IPS DF 4.7 (cell line): ENCODE measurements around the gene PHYHD1.

Source experiments
- DNase-seq: peaks from one replicate; pipeline ENCODE4 v3.0.0-alpha.2; 2013; ENCODE audit warnings: low spot score; ENCODE audit errors: extremely low read depth

The PHYHD1 gene

GRCh38 chr9:128901379-128901778 is 19.4 kb upstream of the PHYHD1 start:
- no peak for DNase-seq

GRCh38 chr9:128901822-128902221 is 19.0 kb upstream of the PHYHD1 start:
- DNase-seq = no peak

DNA sequence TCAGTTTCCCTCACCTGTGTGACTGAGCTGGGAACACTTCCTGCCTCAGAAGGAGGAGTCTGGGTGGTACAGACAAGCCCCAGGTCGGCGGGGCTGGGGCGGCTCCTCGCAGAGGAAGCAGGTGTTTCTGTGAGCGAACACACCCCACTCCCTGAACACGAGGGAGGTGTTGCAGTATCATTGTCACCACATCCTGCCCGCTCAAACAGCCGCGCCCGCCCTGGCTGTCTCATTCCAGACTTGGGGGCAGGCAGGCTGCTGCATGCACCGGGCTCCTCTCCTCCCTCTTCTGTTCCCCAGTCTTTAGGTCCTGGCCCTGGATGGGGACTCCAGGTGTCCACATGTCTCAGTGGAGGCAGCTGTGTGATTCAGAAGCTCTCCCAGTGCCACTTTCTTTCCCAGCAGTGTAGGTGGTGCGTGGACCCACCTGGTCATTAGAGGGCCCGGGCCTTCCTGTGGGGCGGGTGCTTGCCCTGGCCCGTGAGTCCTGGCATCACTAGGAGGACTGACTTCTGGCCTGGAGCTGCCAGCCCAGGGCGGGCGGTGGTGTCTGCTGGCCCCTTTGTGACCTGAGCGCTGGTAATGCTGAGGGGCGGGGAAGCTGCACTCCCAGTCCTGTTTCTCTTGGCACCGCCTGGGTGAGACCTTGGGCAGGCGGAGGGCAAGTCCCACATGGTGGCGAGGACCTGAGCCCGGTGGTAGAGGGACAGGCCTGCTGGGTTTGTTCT is 18.3 kb upstream of the PHYHD1 start:
- no peak for DNase-seq

- DNase-seq = no peak
Observed at GRCh38 chr9:128903079-128903461, 17.7 kb upstream of the PHYHD1 start.

DNA sequence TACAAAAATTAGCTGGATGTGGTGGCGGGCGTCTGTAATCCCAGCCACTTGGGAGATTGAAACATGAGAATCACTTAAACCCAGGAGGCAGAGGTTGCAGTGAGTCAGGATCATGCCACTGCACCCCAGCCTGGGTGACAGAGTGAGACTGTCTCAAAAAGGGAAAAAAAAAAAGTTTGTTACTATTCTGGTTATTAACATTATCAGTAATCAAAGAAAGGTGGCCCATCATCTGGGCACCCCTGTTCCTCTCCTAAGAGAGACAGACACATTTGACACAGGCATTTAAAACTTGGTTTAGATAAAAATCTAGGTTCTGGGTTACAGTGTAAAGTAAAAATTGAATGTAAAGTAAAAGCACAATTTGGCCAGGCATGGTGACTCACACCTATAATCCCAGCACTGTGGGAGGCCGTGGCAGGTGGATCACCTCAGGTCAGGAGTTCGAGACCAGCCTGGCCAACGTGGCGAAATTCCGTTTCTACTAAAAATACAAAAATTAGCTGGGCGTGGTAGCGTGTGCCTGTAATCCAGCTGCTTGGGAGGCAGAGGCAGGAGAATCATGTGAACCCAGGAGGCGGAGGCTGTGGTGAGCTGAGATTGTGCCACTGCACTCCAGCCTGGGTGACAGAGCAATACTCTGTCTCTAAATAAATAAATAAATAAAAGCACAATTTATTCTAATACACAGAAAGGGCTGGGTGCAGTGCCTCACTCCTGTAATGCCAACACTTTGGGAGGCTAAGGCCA is 16.7 kb upstream of the PHYHD1 start:
- no peak for DNase-seq

- no peak for DNase-seq
Observed at GRCh38 chr9:128905964-128906363, 14.8 kb upstream of the PHYHD1 start.

- no peak for DNase-seq
Observed at GRCh38 chr9:128906741-128907140, 14.0 kb upstream of the PHYHD1 start.

DNA sequence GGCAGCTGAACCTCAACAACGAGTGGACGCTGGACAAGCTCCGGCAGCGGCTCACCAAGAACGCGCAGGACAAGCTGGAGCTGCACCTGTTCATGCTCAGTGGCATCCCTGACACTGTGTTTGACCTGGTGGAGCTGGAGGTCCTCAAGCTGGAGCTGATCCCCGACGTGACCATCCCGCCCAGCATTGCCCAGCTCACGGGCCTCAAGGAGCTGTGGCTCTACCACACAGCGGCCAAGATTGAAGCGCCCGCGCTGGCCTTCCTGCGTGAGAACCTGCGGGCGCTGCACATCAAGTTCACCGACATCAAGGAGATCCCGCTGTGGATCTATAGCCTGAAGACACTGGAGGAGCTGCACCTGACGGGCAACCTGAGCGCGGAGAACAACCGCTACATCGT is 12.4 kb upstream of the PHYHD1 start:
- no peak for DNase-seq

DNA sequence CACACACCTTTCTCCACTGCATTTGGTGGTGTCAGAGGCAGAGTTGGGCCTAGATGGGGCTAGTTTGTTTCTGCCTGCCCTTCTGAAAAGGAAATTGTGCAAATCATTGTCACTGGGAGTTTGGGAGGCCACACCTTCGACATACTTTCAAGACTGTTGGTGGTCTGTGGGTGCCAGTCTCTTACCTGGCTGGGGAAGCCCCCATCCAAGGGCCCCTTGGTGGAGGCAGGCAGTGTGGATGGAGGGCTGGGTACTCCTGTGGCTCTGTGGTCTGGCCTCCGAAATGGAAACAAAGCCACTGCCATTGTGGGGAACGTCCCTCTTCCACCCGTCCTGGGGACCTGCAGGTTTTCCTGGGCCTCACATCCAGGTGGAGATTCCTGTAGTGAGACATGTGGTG is 10.9 kb upstream of the PHYHD1 start:
- no peak for DNase-seq

DNA sequence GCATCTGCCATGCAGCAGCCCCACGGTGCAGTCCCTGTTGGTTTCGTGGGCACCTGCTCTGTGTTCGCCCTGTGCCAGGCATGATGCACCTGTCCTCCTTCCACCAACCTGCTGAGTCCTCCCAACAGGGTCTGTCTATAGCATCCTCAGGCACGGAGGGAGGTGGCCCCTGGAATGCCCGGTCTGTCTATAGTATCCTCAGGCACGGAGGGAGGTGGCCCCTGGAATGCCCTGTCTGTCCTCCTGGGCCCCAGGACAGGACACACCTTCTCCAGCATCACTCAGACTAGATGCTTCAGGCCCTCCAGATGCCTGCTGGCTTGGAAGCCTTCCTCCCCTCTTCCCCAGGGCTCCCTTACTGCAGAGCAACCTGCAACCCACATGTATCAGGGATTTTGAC is 9.9 kb upstream of the PHYHD1 start:
- no peak for DNase-seq

DNA sequence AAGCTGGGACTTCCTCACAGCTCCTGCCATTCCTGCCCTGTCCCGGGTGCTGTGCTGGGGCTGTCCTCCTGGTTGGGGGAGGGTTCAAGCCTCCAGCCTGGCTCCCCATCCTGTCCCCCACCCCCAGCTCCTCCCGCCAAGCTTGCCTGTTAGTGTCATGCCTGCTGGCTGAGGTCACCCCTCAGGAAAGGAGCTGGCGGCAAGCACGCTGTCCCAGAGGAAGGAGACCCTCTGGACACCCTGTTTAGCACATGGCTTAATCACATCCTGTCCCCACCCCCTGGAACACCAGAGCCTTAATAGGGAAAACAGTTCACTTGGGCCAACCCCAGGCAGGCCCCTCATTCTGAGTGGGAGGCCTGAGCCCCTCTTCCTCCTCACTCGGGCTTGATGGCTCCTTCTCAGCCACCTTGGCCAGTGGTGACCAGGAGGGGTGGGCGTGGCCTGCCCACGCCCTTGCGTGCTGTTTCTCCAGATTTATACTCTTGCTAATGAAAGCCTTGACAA is 9.2 kb upstream of the PHYHD1 start:
- DNase-seq = no peak

DNA sequence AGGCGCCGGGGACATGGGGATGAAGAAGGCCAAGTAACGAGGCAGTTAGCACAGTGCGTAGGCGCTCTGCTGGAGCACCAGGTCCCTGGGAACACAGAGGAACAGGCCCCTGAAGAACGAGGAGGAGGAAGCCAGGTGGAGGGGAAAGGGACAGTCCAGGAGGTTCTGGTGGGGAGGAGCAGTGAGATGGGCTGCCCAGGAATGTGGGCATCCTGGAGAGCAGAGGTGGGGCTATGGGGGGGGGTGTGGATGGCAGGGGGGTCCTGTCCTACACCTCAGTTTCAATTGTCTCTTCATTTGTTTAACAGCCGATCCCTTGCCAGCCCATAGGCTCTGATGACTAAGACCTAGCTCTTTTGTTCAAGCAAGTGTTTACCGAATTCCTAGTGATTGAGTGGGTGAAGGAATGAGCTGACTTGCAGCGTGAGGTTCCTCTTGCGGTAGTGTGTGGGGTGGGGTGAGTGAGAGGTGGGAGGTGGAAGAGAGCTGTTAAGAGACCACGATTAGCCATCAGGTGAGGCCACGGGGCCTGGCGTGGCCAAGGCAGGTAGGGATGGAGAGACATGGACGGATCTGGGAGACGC is 8.4 kb upstream of the PHYHD1 start:
- no peak for DNase-seq

DNA sequence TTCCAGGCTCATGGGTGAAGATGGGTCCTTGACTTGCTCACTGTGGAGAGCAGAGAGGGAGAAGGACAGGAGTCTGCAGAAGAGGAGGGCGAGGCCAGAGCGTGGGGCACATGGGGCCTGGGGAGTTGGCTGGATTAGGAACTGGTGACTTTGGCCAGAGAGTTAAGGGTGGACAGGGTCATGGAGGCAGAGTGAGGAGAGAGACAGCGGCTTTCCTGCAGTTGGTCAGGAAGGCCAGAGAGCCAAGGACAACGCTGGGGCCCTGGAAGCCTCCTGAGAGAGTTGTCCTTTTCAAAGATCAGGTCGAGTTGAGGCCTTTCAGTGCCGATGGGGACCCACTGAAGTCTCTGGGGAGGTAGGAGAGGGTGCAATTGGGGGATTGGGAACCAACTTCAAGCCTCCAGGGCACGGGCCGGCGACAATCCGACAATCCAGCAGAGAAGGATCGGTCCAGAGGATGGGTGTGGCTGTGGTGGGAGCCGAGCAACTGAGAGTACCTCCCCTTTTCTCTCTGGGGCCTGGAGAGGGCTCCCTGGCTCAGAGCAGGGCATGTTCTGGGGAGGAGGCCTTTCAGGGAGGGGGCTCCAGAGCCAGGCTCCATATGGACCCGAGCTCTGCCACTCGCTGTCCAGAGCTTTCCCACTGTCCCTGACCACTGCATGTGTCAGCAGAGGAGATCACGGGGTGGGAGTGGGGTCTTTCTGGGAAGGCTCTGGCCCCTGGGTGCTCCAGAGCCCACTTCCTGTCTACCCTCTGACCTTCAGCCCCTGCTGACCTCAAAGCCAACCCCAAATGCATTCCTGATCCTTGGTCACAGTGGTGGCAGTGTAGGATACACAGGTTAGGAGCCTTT is 7.5 kb upstream of the PHYHD1 start:
- DNase-seq = no peak

GRCh38 chr9:128913995-128914772 is 6.6 kb upstream of the PHYHD1 start:
- DNase-seq = no peak

DNA sequence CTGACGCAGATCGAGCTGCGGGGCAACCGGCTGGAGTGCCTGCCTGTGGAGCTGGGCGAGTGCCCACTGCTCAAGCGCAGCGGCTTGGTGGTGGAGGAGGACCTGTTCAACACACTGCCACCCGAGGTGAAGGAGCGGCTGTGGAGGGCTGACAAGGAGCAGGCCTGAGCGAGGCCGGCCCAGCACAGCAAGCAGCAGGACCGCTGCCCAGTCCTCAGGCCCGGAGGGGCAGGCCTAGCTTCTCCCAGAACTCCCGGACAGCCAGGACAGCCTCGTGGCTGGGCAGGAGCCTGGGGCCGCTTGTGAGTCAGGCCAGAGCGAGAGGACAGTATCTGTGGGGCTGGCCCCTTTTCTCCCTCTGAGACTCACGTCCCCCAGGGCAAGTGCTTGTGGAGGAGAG is 4.6 kb upstream of the PHYHD1 start:
- no peak for DNase-seq

- no peak for DNase-seq
Observed at GRCh38 chr9:128916745-128917144, 4.0 kb upstream of the PHYHD1 start.

GRCh38 chr9:128917151-128917849 is 3.5 kb upstream of the PHYHD1 start:
- no peak for DNase-seq

DNA sequence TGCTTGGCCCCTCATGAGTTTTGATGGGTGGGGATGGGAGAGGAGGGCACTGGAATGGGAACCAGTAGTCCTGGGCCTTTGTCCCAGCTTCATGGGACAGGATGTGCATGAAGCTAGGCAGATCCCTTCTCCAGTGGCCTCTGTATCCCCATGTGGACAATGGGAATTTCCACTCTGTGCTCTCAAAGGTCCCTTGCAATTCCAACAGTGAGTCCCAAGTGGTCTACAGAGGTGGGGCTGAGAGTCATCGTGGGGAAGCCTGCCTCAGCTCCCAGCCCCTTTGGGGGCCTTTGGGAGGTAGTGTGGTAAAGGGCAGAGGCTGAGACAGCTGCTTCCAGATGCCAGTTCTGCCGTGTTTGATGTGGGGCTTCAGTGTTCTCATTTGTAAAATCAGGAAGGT is 1.9 kb upstream of the PHYHD1 start:
- DNase-seq = no peak

DNA sequence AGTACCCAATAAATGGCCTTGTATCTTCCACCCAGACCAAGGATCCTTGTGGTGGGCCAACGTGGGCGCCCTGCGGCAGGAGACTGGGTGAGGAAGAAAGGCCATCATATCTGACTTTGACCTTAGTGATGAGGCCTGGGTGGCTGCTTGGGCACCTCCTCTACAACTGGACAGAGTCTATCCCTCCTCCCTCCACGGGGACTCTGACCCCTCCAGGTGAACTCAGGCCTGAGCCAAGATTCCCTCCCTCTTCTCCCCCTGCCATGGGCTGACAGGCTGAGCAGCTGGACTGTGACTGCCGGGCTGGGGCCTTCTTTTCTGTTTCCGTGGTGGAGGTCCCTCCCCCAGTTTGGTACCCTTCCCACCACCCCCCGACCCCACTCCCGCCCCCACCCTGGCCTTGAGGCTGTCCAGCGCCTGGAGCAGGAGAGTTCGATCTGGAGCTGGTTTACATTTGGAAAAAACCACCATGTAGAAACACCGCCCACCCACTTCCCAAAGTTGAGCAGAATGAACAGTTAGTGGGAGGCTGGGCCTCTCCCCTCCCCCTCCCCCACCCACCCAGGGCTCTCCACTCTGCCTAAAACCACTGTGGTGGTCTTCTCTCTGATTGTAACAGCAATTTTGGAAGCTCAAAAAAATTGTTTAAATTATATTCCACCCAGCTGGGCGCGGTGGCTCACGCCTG is 1.2 kb upstream of the PHYHD1 start:
- no peak for DNase-seq
